HG02840 (cell line): ENCODE data around the gene C12orf43.

Source experiments
- ATAC-seq: cut with Tn5 transposase; IDR thresholded peaks from one replicate; pipeline ENCODE4 v1.9.1; 2021; ENCODE audit warnings: mild to moderate bottlenecking, moderate library complexity, moderate number of reproducible peaks; ENCODE audit not compliant: unreplicated experiment, low FRiP score

The C12orf43 gene

GRCh38 chr12:121033625-121034349 lies 17.5 kb upstream of the C12orf43 start:
- no peak for ATAC-seq

- no peak for ATAC-seq
Observed at GRCh38 chr12:121030576-121031212, 14.4 kb upstream of the C12orf43 start.

GRCh38 chr12:121026274-121027045 lies 10.2 kb upstream of the C12orf43 start:
- ATAC-seq = no peak

GRCh38 chr12:121025442-121026226 lies 9.3 kb upstream of the C12orf43 start:
- ATAC-seq = no peak

GRCh38 chr12:121023799-121024198 lies 7.5 kb upstream of the C12orf43 start:
- ATAC-seq = no peak

- ATAC-seq = no peak
Observed at GRCh38 chr12:121022713-121023112, 6.4 kb upstream of the C12orf43 start.

GRCh38 chr12:121021754-121022153 lies 5.5 kb upstream of the C12orf43 start:
- ATAC-seq = no peak

- ATAC-seq = no peak
Observed at GRCh38 chr12:121018860-121019617, 2.8 kb upstream of the C12orf43 start.

DNA sequence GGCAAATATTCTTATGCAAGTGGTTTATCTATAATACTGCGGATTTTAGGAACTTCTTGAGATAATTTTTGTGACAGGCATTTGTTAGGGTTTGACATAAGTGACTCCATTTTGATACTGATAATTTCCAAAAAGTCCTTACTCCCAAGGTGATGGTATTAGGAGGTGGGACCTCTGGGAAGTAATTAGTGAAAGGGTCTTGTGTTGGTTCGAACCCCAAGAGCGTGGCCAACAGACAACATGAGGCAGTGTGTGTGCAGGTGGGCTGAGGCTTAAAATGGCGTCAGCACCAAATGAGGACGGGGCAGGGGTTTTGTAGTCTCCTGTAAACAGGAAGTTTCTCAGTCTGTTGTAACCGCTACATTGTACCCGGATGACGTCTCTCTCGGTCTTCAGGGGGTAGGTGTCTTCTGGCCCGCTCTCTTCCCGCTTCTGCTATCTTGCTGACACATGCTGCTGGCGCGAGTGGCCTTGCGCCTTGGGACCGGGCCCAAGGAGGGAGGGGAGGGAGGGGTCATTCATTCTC lies 1.7 kb upstream of the C12orf43 start:
- no peak for ATAC-seq

GRCh38 chr12:121013715-121014114 lies 2.6 kb downstream of the C12orf43 start:
- ATAC-seq = no peak

DNA sequence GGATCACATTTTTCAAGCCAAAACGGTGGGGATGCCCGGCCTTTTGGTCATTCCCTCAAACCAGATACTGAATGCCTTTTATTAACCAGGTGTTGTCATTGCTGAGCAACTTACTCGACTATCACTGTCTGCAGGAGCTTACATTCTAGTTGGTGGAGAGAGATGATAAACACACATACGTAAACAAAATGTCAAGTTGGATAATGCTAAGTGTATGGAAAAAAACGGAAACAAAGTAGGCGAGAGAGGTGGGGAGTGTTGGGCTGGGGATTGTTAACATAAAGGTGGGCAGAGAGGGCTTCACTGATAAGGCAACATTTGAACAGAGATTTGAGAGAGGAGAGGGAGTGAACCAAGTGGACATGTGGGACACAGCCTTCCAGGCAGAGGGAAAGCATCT lies 4.5 kb downstream of the C12orf43 start:
- ATAC-seq = no peak

DNA sequence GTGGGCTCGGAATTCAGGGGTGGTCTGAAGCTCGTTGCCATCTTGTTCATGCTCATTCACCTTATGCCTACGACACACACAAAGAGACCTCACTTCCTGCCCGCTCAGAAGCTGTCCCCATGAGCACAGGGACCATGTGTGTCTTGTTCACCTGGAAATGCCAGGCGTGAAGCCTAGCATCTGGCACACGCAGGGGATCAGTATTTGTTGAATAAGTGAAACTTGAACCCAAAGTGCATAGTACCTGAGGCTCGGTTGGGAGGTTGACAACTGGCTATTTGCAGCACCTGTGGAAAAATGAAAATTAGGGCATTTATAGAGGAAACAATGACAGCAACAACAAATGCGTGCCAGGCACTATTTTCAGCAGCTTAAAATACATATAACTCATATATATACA lies 5.4 kb downstream of the C12orf43 start:
- no peak for ATAC-seq

DNA sequence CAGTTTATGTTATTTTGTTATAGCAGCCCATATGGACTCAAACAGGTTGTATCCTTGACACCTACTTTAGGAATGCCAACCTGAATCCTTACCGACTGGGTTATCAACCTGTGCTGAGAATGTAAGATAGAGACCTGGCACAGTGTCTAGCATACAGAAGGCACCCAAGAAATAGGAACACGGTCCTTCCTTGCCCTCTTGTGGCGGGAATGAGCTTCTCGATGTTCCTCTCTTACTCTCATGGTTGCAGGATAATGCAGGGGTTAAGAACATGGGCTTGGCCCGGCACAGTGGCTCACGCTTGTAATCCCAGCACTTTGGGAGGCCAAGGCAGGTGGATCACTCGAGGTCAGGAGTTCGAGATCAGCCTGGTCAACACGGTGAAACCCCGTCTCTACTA lies 6.5 kb downstream of the C12orf43 start:
- no peak for ATAC-seq

DNA sequence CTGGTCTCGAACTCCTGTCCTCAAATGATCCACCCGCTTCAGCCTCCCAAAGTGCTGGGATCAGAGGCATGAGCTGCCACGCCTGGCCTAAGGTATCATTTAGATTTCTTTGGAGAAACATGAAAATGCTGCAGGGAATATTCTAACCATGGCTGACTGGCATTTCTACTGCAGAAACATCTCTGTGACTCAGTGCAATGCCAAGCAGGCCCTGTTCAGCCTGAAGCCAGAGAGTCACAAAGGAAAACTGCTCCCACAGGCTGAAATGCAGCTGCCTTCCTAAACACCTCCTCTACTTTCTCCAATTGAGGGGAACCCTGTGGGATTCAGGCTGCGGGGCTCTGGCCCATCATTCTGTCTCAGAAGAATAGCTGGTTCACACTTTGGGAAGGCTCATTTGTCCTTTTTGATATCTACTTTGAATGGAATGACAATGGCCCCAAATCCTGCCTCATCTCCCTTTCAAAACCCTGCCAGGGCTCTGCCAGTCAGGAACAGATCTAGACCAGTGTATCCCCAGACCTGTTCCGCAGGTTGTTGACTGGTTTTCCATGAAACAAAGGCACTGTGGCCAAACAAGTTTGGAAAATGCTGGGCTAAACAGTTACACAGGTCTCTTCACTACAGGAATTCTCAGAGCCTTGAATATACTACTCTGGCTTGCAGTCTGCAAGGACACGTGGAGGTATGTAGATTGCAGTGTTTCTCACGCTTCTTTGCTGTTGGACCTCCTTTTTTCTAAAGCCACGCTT lies 7.8 kb downstream of the C12orf43 start:
- ATAC-seq = no peak

DNA sequence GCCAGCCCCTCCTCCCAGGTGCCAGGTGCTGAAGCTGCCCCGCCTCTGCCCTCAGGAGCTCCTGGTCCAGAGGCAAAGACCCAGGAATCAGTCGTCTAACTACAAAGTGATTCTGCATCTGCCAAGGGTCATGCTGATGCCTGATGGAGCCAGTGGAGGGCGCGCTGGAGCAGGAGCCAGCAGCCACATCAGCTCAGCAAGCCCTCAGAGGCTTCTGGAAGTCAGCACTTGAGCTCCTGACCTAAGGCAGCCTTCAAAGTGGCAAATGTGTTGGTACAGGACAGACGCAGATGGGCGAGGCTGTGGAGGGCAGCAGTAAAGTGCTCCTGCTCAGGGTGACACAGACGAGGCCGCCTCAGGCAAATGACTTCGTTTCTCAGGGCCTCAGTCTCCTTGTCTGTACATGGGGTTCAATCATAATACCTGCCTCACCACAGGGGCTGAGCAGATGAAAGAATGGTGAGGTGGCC lies 10.9 kb downstream of the C12orf43 start:
- no peak for ATAC-seq

GRCh38 chr12:121004253-121004815 lies 12.0 kb downstream of the C12orf43 start:
- no peak for ATAC-seq

- ATAC-seq = no peak
Observed at GRCh38 chr12:121003650-121004049, 12.6 kb downstream of the C12orf43 start.

- no peak for ATAC-seq
Observed at GRCh38 chr12:121001841-121002483, 14.3 kb downstream of the C12orf43 start.
